Measurements from ENCODE around the gene SLC5A11. TPM values are rescaled to one million over a fixed set of nuclear protein-coding genes. Genes with fewer than 3 reads are reported as not detected.

SLC5A11 gene
- total and polyA plus RNA-seq, 2 of the 13 experiments (the other 11 are each of a cell fraction or from before 2014, with no cell fraction given) = 1.2 to 3.3 TPM

DNA sequence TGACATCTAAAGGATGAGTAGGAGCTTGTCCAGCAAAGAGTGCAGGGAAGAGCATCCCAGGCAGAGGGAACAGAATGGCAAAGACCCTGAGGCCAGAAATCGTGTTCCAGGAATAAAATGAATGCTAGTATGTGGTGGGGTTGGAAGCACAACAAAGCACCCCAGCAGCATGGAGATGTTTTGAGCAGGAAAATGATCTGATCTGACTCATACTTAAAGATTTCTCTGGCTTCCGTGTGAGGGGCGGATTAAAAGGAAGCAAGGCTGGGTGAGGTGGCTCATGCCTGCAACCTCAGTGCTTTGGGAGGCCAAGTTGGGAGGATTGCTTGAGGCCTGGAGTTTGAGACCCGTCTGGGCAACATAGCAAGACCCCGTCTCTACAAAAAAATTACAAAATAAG is 2.3 kb downstream of the SLC5A11 start (continued):
- TF ChIP-seq BCLAF1 (IDR thresholded peaks at IDR 0.05) (no peak), ZSCAN12 (CRISPR knock-in tag; IDR thresholded peaks at IDR 0.05) (no peak), ZNF709 (CRISPR knock-in tag; IDR thresholded peaks at IDR 0.05) (no peak)
- TF ChIP-seq, protein P1, sequence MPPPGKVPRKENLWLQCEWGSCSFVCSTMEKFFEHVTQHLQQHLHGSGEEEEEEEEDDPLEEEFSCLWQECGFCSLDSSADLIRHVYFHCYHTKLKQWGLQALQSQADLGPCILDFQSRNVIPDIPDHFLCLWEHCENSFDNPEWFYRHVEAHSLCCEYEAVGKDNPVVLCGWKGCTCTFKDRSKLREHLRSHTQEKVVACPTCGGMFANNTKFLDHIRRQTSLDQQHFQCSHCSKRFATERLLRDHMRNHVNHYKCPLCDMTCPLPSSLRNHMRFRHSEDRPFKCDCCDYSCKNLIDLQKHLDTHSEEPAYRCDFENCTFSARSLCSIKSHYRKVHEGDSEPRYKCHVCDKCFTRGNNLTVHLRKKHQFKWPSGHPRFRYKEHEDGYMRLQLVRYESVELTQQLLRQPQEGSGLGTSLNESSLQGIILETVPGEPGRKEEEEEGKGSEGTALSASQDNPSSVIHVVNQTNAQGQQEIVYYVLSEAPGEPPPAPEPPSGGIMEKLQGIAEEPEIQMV (CRISPR knock-in tag; IDR thresholded peaks at IDR 0.05; ENCODE audit: low read depth) = no peak

DNA sequence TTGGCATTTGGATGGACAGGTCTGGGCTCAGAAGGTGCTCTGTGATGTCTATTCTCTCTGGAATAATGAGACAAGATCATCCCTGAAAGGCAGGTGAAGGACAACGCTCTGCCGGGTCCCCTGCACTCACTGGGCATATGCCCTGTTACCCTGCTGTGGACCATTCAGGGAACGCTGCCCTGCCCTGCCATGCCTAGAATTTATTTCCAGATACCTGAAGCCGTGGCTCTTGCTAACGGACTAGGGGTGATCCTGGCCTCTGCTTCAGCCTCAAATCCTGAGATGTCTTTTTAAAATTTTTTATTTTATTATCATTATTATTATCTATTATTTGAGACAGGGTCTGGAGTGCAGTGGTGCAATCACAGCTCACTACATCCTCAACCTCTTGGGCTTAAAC is 3.9 kb downstream of the SLC5A11 start:
- WGBS (ENCODE audit: low lambda C conversion rate) = 92% methylated on average over 5 of the region's 5 CpGs
- Histone ChIP-seq H3K79me2 (ENCODE audit: insufficient read depth, low read length) (no peaks in the 10 kb centered on the region), H3K27ac (ENCODE audit: extremely low read length, insufficient read depth, low read length) (no peak overlapping the region), H2AFZ (ENCODE audit: low read length) (no peak overlapping the region), H3K9ac (ENCODE audit: insufficient read depth, low read depth, low read length) (no peak overlapping the region), H3K4me1 (ENCODE audit: insufficient read depth, low read length) (peaks cover 38% of the 10 kb centered on the region), H3K4me3 (replicated peaks in 1 of 3; ENCODE audit: insufficient read depth in 1 of 3, low read depth in 2 of 3, low read length in 3 of 3) (no peak overlapping the region), H3K9me3 (ENCODE audit: low read length) (no peaks in the 10 kb centered on the region), H3K27me3 (ENCODE audit: control insufficient read depth in 1 of 2, insufficient read depth in 2 of 2, low read length in 2 of 2) (no peaks in the 10 kb centered on the region), H4K20me1 (ENCODE audit: insufficient read depth, low read length) (no peaks in the 10 kb centered on the region), H3K36me3 (replicated peaks in 1 of 2; ENCODE audit: control insufficient read depth in 1 of 2, insufficient read depth in 2 of 2, low read length in 2 of 2) (no peaks in the 10 kb centered on the region), H3K4me2 (ENCODE audit: low read depth, low read length) (no peak overlapping the region)
- BruUV-seq (replicated peaks) = no TSS peak
- DNase-seq (ENCODE audit: low spot score) = no peak
- intact Hi-C loops (cut with micrococcal nuclease; ENCODE audit: unreplicated experiment) (no loop called here), in situ Hi-C loops (cut with HindIII; ENCODE audit: extremely low pct_ligation_motif_present, low pct_unique_long_range_greater_than_20kb) (no loop called here)
- ChIA-PET CTCF (ENCODE audit: low intra/inter-chr PET ratio, low total read pairs) (no interaction called here), POLR2A (no interaction called here)
- FAIRE-seq = no peak
- no peak for ATAC-seq
- TF ChIP-seq, protein P2, sequence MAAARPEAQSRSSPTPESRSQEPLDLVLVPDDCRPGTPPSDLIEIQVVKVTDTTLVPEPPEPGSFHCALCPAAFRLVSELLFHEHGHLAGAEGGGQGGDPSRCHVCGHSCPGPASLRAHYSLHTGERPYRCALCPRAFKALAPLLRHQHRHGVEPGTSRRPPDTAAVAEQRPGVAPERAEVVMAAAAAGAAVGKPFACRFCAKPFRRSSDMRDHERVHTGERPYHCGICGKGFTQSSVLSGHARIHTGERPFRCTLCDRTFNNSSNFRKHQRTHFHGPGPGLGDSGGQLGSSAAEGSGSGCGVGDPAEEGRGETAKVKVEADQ (CRISPR knock-in tag; IDR thresholded peaks at IDR 0.05; ENCODE audit: borderline replicate concordance) = no peak
- TF ChIP-seq, protein P3, sequence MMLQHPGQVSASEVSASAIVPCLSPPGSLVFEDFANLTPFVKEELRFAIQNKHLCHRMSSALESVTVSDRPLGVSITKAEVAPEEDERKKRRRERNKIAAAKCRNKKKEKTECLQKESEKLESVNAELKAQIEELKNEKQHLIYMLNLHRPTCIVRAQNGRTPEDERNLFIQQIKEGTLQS (CRISPR knock-in tag; IDR thresholded peaks at IDR 0.05) = no peak
- TF ChIP-seq, protein P4, sequence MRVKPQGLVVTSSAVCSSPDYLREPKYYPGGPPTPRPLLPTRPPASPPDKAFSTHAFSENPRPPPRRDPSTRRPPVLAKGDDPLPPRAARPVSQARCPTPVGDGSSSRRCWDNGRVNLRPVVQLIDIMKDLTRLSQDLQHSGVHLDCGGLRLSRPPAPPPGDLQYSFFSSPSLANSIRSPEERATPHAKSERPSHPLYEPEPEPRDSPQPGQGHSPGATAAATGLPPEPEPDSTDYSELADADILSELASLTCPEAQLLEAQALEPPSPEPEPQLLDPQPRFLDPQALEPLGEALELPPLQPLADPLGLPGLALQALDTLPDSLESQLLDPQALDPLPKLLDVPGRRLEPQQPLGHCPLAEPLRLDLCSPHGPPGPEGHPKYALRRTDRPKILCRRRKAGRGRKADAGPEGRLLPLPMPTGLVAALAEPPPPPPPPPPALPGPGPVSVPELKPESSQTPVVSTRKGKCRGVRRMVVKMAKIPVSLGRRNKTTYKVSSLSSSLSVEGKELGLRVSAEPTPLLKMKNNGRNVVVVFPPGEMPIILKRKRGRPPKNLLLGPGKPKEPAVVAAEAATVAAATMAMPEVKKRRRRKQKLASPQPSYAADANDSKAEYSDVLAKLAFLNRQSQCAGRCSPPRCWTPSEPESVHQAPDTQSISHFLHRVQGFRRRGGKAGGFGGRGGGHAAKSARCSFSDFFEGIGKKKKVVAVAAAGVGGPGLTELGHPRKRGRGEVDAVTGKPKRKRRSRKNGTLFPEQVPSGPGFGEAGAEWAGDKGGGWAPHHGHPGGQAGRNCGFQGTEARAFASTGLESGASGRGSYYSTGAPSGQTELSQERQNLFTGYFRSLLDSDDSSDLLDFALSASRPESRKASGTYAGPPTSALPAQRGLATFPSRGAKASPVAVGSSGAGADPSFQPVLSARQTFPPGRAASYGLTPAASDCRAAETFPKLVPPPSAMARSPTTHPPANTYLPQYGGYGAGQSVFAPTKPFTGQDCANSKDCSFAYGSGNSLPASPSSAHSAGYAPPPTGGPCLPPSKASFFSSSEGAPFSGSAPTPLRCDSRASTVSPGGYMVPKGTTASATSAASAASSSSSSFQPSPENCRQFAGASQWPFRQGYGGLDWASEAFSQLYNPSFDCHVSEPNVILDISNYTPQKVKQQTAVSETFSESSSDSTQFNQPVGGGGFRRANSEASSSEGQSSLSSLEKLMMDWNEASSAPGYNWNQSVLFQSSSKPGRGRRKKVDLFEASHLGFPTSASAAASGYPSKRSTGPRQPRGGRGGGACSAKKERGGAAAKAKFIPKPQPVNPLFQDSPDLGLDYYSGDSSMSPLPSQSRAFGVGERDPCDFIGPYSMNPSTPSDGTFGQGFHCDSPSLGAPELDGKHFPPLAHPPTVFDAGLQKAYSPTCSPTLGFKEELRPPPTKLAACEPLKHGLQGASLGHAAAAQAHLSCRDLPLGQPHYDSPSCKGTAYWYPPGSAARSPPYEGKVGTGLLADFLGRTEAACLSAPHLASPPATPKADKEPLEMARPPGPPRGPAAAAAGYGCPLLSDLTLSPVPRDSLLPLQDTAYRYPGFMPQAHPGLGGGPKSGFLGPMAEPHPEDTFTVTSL (CRISPR knock-in tag; IDR thresholded peaks at IDR 0.05; ENCODE audit: borderline replicate concordance) = no peak
- TF ChIP-seq FIP1L1 (IDR thresholded peaks at IDR 0.05; ENCODE audit: borderline replicate concordance, insufficient read depth, low read depth, low read length) (no peak), HDAC6 (IDR thresholded peaks at IDR 0.05; ENCODE audit: low read depth, low read length) (no peak), ARNTL (CRISPR knock-in tag; IDR thresholded peaks at IDR 0.05) (no peak)
- TF ChIP-seq, protein P5, sequence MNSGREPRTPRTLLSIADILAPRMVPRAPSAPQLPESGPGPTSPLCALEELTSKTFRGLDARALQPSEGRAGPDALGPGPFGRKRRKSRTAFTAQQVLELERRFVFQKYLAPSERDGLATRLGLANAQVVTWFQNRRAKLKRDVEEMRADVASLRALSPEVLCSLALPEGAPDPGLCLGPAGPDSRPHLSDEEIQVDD (CRISPR knock-in tag; IDR thresholded peaks at IDR 0.05; ENCODE audit: borderline replicate concordance) = no peak

Measured in HepG2 (cell line).